ENCODE measurements around the gene SNAP29.
"Not testable (repeated sequence)": the region's sequence is repeated elsewhere in the genome, so short reads cannot be mapped to it uniquely, and the experiment has no call there.

Gene SNAP29

DNA sequence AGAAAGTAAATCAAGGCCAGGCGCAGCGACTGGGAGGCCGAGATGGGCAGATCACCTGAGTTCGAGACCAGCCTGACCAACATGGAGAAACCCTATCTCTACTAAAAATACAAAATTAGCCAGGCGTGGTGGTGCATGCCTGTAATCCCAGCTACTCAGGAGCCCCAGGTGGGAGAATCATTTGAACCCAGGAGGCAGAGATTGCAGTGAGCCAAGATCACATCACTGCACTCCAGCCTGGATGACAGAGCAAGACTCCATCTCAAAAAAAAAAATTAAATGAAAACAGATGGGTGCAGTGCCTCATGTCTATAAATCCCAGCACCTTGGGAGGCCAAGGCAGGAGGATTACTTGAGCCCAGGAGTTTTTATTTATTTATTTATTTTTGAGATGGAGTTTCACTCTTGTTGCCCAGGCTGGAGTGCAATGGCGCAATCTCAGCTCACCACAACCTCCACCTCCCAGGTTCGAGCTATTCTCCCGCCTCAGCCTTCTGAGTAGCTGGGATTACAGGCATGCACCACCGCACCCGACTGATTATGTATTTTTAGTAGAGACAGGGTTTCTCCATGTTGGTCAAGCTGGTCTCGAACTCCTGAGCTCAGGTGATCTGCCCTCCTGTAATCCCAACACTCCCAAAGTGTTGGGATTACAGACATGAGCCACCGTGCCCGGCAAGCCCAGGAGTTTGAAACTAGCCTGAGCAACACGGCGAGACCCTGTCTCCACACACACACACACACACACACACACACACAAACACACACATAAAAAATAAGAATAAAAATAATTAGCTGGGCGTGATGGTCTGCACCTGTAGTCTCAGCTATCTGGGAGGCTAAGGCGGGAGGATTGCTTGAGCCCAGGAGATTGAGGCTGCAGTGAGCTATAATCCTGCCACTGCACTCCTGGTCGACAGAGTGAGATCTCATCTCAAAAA lies 42.6 kb downstream of the SNAP29 start:
- DNase-seq (ENCODE audit: low read depth) = not testable (repeated sequence)

- DNase-seq (ENCODE audit: low read depth) = no peak
These were observed 44.3 kb downstream of the SNAP29 start for GRCh38 chr22:20903093-20903492.

GRCh38 chr22:20904008-20904979 lies 45.5 kb downstream of the SNAP29 start:
- DNase-seq (ENCODE audit: low read depth) = no peak

- DNase-seq (ENCODE audit: low read depth) = no peak
These were observed 46.2 kb downstream of the SNAP29 start for GRCh38 chr22:20904980-20905355.

- DNase-seq (ENCODE audit: low read depth) = no peak
These were observed 46.9 kb downstream of the SNAP29 start for GRCh38 chr22:20905415-20906386.

GRCh38 chr22:20906387-20906767 lies 47.6 kb downstream of the SNAP29 start:
- DNase-seq (ENCODE audit: low read depth) = no peak

- not testable (repeated sequence) for DNase-seq (ENCODE audit: low read depth)
These were observed 49.9 kb downstream of the SNAP29 start for GRCh38 chr22:20908717-20909116.

- DNase-seq (ENCODE audit: low read depth) = no peak
These were observed 50.9 kb downstream of the SNAP29 start for GRCh38 chr22:20909543-20910303.

GRCh38 chr22:20912494-20912893 lies 53.7 kb downstream of the SNAP29 start:
- DNase-seq (ENCODE audit: low read depth) = no peak

- DNase-seq (ENCODE audit: low read depth) = peak; percentile 93
These were observed 58.4 kb downstream of the SNAP29 start, which contains the start of gene CRKL for GRCh38 chr22:20916916-20917810. Gene CRKL, plus strand, starts transcription at chr22:20917407. Its CDS starts 528 bp downstream, at chr22:20917935.

GRCh38 chr22:20918663-20919218 lies 59.9 kb downstream of the SNAP29 start:
- no peak for DNase-seq (ENCODE audit: low read depth)

- DNase-seq (ENCODE audit: low read depth) = no peak
These were observed 60.9 kb downstream of the SNAP29 start for GRCh38 chr22:20919718-20920117.

DNA sequence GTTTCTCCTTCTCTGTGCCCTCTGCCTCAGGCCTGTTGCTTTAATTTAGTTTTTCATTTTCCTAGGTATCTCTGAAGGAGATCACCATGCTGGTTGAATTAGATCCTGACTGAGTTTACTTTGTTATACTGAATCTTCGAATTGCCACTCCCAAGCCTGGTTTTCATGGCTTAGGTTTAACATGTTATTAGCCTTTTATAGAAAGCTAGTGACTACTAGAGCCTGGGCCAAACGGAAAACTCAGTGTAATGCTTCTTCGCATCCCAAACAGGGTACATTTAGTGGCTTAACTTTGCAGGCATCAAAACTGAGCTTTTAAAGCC lies 62.0 kb downstream of the SNAP29 start:
- DNase-seq (ENCODE audit: low read depth) = no peak

DNA sequence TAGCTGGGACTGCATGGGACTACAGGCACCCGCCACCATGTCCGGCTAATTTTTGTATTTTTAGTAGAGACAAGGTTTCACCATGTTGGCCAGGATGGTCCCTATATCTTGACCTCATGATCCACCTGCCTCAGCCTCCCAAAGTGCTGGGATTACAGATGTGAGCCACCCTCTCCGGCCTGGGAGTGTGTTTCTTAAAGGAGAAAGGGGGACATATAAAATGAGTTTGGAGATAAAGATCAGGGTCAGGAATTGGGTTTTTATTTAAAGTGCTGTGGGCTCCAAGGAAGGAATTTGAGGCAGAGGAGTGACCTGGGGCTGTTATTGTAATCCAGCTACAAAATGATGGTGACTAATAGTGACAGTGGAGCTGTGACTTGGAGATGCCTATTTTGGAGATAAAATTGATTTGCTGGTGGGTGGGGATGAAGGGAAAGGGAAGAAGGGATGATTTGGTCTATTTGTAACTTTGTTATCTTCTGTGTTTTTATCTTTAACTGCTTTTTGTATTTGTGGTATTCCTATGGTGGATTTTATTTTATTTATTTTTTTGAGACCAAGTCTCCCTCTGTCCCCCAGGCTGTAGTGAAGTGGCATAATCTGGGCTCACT lies 63.4 kb downstream of the SNAP29 start:
- DNase-seq (ENCODE audit: low read depth) = no peak

GRCh38 chr22:20926243-20926642 lies 67.4 kb downstream of the SNAP29 start:
- no peak for DNase-seq (ENCODE audit: low read depth)

DNA sequence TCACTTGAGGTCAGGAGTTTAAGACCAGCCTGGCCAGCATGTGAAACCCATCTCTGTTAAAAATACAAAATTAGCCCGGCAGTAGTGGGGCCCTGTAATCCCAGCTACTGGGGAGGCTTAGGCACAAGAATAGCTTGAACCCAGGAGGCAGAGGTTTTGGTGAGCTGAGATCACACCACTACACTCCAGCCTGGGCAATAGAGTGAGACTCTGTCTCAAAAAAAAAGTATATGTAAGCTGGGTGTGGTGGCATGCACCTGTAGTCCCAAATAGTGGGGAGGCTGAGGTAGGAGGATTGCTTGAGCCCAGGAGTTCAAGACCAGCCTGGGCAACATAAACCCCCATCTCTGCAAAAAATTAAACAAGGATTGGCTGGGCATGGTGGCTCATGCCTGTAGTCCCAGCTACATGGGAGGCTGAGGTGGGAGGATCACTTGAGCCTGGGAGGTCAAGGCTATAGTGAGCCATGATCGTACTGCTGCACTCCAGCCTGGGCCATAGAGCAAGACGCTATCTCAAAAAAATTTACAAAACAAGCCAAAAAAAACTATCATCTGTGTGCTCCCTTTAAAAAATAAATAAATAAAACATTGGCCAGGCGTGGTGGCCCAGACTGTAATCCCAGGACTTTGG lies 69.2 kb downstream of the SNAP29 start:
- no peak for DNase-seq (ENCODE audit: low read depth)

GRCh38 chr22:20928573-20928967 lies 69.8 kb downstream of the SNAP29 start:
- DNase-seq (ENCODE audit: low read depth) = no peak

DNA sequence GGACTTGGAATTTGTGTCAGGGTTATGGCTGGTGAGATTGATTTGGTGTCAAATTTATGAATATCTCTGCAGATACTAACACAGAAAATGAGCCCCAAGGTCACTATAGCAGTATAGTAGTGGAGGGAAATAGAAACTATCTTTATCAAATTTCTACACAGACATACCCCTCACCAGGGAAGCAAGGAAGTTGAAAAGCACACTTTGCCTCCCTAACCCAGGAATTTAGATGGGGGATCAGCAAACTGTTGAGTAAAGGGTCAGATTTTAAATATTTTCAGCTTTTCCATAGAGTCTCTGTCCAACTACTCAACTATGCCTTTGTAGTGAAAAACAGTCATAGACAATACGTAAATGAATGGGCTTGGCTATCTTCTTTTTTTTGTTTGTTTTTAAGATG lies 71.2 kb downstream of the SNAP29 start:
- DNase-seq (ENCODE audit: low read depth) = no peak
